ENCODE data around the gene IRF2BP2. TPM values are rescaled to one million over a fixed set of nuclear protein-coding genes. Genes with fewer than 3 reads are reported as not detected.

IRF2BP2 gene
- total RNA-seq (2021) (80.7 and 122 TPM in 2 replicates), Bru-seq, nascent RNA (percentile 98 among the genes with signal in this experiment), BruChase-seq, experiment 1, labeled RNA remaining after a 2-hour chase (percentile 100 among the genes with signal in this experiment), BruChase-seq, experiment 2, labeled RNA remaining after a 6-hour chase (percentile 97 among the genes with signal in this experiment)
- long read RNA-seq, full-length matches to known transcripts, result 18 of 80 reads
- long read RNA-seq, partial matches to known transcripts, result 0 of 80 reads
- long read RNA-seq, other reads (novel, unspliced or antisense), result 62 of 80 reads

DNA sequence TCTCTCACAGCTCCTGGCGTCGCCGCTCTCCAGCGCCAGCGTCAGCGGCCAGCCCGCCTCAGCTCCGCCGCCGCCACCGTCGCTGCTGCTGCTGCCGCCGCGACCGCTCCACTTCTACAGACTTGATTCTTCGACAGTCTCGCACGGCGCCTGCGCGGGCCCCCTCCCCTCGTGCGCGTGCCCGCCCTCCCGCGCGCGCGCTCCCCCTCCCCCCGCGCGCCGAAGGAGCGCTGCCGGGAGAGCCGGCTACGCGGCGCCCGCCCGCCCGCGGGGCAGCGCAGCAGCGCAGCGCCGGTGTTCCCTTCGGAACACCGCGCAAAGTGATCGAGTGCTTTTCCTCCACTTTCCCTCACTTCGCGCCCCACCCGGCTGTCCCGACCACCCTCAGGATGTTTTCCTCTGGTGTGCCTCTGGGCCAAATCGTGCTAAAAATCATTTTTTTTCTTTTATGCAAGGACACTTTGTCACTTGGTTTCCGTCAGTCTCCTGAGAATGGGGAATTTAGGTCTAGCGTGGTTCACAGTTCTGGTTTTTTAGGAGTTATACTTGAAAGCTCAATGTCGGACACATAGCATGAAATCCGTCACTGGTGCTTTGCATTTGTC, at the start of gene IRF2BP2:
Gene IRF2BP2, minus strand, starts transcription at position 118 of the 605 bp plus-strand sequence. CDS start 684 bp downstream, outside the sequence.
- Histone ChIP-seq H3K79me2 (ENCODE audit: low read depth) (peaks cover 45% of the 10 kb centered on the region), H3K4me2 (peak within 1 kb of the TSS; percentile 100), H3F3A (ENCODE audit: insufficient read depth, low read depth) (peaks cover 72% of the 10 kb centered on the region), H3K4me1 (replicated peaks; ENCODE audit: insufficient read depth) (peaks cover 36% of the 10 kb centered on the region), H3K4me3 (peak within 1 kb of the TSS; percentile 91), H3K9me2 (ENCODE audit: insufficient read depth) (no peaks in the 10 kb centered on the region), H2AFZ (peak within 1 kb of the TSS; percentile 66), H3K9me3 (ENCODE audit: insufficient read depth, low read depth) (no peaks in the 10 kb centered on the region), H4K20me1 (ENCODE audit: insufficient read depth) (peaks cover 27% of the 10 kb centered on the region), H3K27ac (peak within 1 kb of the TSS; percentile 100), H3K36me3 (ENCODE audit: low read depth) (peaks cover 29% of the 10 kb centered on the region), H3K27me3 (ENCODE audit: insufficient read depth, low read depth) (no peaks in the 10 kb centered on the region)
- ChIA-PET CTCF (no interaction called here), POLR2A (ENCODE audit: unreplicated experiment) (interaction anchor here (0.6 to 0.7 kb wide), 4 partner anchors 92 to 288 kb away, joined by 4 to 12 read pairs (median 8); no protein-coding TSS in a partner anchor)
- peak; percentile 64 to 91 for DNase-seq
- BruUV-seq (replicated peaks), result no TSS peak
- TF ChIP-seq, protein P1, sequence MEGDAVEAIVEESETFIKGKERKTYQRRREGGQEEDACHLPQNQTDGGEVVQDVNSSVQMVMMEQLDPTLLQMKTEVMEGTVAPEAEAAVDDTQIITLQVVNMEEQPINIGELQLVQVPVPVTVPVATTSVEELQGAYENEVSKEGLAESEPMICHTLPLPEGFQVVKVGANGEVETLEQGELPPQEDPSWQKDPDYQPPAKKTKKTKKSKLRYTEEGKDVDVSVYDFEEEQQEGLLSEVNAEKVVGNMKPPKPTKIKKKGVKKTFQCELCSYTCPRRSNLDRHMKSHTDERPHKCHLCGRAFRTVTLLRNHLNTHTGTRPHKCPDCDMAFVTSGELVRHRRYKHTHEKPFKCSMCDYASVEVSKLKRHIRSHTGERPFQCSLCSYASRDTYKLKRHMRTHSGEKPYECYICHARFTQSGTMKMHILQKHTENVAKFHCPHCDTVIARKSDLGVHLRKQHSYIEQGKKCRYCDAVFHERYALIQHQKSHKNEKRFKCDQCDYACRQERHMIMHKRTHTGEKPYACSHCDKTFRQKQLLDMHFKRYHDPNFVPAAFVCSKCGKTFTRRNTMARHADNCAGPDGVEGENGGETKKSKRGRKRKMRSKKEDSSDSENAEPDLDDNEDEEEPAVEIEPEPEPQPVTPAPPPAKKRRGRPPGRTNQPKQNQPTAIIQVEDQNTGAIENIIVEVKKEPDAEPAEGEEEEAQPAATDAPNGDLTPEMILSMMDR (conservative IDR thresholded peaks at IDR 0.05), result no peak
- TF ChIP-seq EZH2 (IDR thresholded peaks at IDR 0.05; ENCODE audit: low read depth), result no peak
- intact Hi-C loops (cut with micrococcal nuclease; ENCODE audit: unreplicated experiment), result loop anchor here (1.0 to 2.0 kb wide), 5 partner anchors 75 to 388 kb away; no protein-coding TSS in a partner anchor

DNA sequence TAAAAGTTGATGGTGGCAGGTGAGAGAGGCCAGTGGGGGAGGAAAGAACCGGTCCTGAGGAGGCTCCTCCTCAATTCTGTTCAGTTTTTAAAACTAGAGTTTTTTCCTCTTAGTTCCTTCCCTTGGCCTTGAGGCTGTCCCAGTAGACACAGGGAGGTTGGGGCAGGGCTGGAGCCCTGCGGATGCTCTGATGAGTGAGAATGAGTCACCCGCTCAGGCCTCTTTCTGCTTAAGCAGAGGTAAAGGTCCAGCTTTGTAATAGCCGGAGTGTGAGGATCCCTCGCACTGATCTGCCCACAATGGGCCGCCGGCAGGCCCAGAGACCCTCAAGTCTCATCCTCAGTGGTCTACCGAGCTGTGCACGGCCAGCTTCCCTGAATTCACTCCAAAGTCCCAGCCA, 49.6 kb upstream of the IRF2BP2 start:
- no peaks in the 10 kb centered on the region for H3K27me3 ChIP-seq (ENCODE audit: insufficient read depth, low read depth)
- H4K20me1 ChIP-seq (ENCODE audit: insufficient read depth), result no peaks in the 10 kb centered on the region
- H3K36me3 ChIP-seq (ENCODE audit: low read depth), result peaks cover 13% of the 10 kb centered on the region; the same call in 1 of the 2 replicates
- H3K4me3 ChIP-seq, result peak overlapping the region; percentile 69; the same call in 1 of the 2 replicates
- H3K79me2 ChIP-seq (ENCODE audit: low read depth), result peaks cover 64% of the 10 kb centered on the region
- H2AFZ ChIP-seq, result no peak overlapping the region
- no TSS peak for BruUV-seq (replicated peaks)
- no peak for TF ChIP-seq EZH2 (IDR thresholded peaks at IDR 0.05; ENCODE audit: low read depth)
- TF ChIP-seq, protein P1 (conservative IDR thresholded peaks at IDR 0.05), result no peak
- peak overlapping the region; percentile 92 for H3K4me2 ChIP-seq
- peaks cover 48% of the 10 kb centered on the region for H3K4me1 ChIP-seq (replicated peaks; ENCODE audit: insufficient read depth)
- H3K9me2 ChIP-seq (ENCODE audit: insufficient read depth), result no peaks in the 10 kb centered on the region
- CTCF ChIA-PET, result no interaction called here
- peak; percentile 74 to 90 for DNase-seq
- POLR2A ChIA-PET (ENCODE audit: unreplicated experiment), result interaction anchor here (0.5 to 0.7 kb wide), 5 partner anchors 10 to 396 kb away, joined by 3 to 4 read pairs (median 3); no protein-coding TSS in a partner anchor
- H3K27ac ChIP-seq, result peak overlapping the region; percentile 99
- peaks cover 53% of the 10 kb centered on the region for H3F3A ChIP-seq (ENCODE audit: insufficient read depth, low read depth)
- H3K9me3 ChIP-seq (ENCODE audit: insufficient read depth, low read depth), result no peaks in the 10 kb centered on the region
- intact Hi-C loops (cut with micrococcal nuclease; ENCODE audit: unreplicated experiment), result loop anchor here (1.0 to 5.0 kb wide), 5 partner anchors 113 to 338 kb away; no protein-coding TSS in a partner anchor

DNA sequence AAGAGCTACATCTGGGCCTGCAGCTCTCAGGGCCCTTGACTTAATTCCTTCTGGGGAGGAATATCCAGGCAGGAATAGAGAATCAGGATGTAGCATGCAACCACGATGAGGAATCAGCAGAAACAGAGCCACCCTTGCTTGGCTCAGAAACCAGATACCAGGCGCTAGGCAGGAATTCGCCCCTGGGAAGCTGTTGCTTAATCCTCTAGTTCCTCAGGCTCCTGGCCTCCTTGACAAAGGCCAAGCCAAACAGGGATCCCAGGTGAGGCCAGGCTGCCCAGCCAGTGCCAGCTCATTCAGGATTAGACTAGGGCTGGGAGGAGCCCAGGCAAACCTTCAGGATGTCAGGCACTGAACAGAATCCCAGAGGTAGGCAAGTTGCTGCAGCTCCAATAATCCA, 48.2 kb upstream of the IRF2BP2 start:
- H2AFZ ChIP-seq, result no peak overlapping the region
- peak; percentile 84 to 96 for DNase-seq
- H3F3A ChIP-seq (ENCODE audit: insufficient read depth, low read depth), result peaks cover 60% of the 10 kb centered on the region
- peaks cover 69% of the 10 kb centered on the region for H3K79me2 ChIP-seq (ENCODE audit: low read depth)
- no peaks in the 10 kb centered on the region for H3K9me2 ChIP-seq (ENCODE audit: insufficient read depth)
- H3K27ac ChIP-seq, result peak overlapping the region; percentile 99
- BruUV-seq (replicated peaks), result no TSS peak
- ChIA-PET CTCF (interaction anchor here (0.6 to 1.3 kb wide), 2 partner anchors 46 to 415 kb away, joined by 3 to 5 read pairs; no protein-coding TSS in a partner anchor), POLR2A (ENCODE audit: unreplicated experiment) (interaction anchor here (0.5 to 3.9 kb wide), 7 partner anchors 26 to 1191 kb away, joined by 3 to 57 read pairs (median 9); no protein-coding TSS in a partner anchor)
- peak overlapping the region; percentile 69 for H3K4me3 ChIP-seq
- H3K27me3 ChIP-seq (ENCODE audit: insufficient read depth, low read depth), result no peaks in the 10 kb centered on the region
- intact Hi-C loops (cut with micrococcal nuclease; ENCODE audit: unreplicated experiment), result loop anchor here (1.0 to 5.0 kb wide), 7 partner anchors 26 to 425 kb away; no protein-coding TSS in a partner anchor
- H3K36me3 ChIP-seq (ENCODE audit: low read depth), result peaks cover 13% of the 10 kb centered on the region; the same call in 1 of the 2 replicates
- H4K20me1 ChIP-seq (ENCODE audit: insufficient read depth), result no peaks in the 10 kb centered on the region
- H3K9me3 ChIP-seq (ENCODE audit: insufficient read depth, low read depth), result no peaks in the 10 kb centered on the region
- peaks cover 59% of the 10 kb centered on the region for H3K4me1 ChIP-seq (replicated peaks; ENCODE audit: insufficient read depth)
- peak overlapping the region; percentile 92 for H3K4me2 ChIP-seq
- TF ChIP-seq, protein P1 (conservative IDR thresholded peaks at IDR 0.05), result no peak

Measured in PC-9 (cell line).